Breast epithelium (tissue), 4 donors: Measurements from ENCODE around the gene PKNOX2. TPM values are rescaled to one million over a fixed set of nuclear protein-coding genes. Genes with fewer than 3 reads are reported as not detected.

Source experiments
- DNase-seq, 2 donors: peaks; one replicate each; pipeline ENCODE4 v3.0.0-alpha.2; 2019; ENCODE audit warnings: low spot score in 2 of 2
- H3K27ac ChIP-seq, 2 donors: fragments of 200-600 bp; sonication (generic) in 1 of 2; one replicate each; pipeline ENCODE4 v1.5.1; 2016 to 2019; ENCODE audit warnings: mild to moderate bottlenecking in 1 of 2
- H3K27me3 ChIP-seq, 2 donors: fragments of 200-600 bp; sonication (generic) in 1 of 2; one replicate each; pipeline versions ENCODE4 v1.5.1 to v1.6.0; 2017 to 2019; ENCODE audit warnings: control low read depth in 1 of 2, mild to moderate bottlenecking in 1 of 2
- H3K36me3 ChIP-seq: fragments of 200-600 bp; one replicate; pipeline ENCODE4 v1.5.1; 2019
- H3K4me1 ChIP-seq, 2 donors: fragments of 200-600 bp; sonication (generic); one replicate each; pipeline ENCODE4 v1.5.1; 2016 to 2019; ENCODE audit warnings: control low read depth in 1 of 2
- H3K4me3 ChIP-seq, 3 donors: fragments of 200-600 bp; sonication (generic); 1 replicate in 2 of 3; 2 replicates in 1 of 3; pipeline ENCODE4 v1.5.1; 2016 to 2019; ENCODE audit warnings: mild to moderate bottlenecking in 3 of 3, moderate library complexity in 2 of 3
- H3K9me3 ChIP-seq, 2 donors: fragments of 200-600 bp; sonication (generic) in 1 of 2; one replicate each; pipeline ENCODE4 v1.5.1; 2016 to 2019; ENCODE audit warnings: control low read depth in 1 of 2
- CTCF ChIP-seq, 3 donors: fragments of 450-650 bp; IDR thresholded peaks; one replicate each; pipeline ENCODE4 v1.5.1; 2016 to 2017; ENCODE audit warnings: antibody characterized with exemption in 3 of 3, mild to moderate bottlenecking in 3 of 3, moderate library complexity in 3 of 3
- POLR2A ChIP-seq: fragments of 450-650 bp; IDR thresholded peaks from one replicate; pipeline ENCODE4 v1.6.1; 2016; ENCODE audit warnings: antibody characterized with exemption, mild to moderate bottlenecking, moderate library complexity
- POLR2AphosphoS5 ChIP-seq, 3 donors: sonication (generic); formaldehyde crosslinking; IDR thresholded peaks; one replicate each; pipeline ENCODE4 v1.6.1; 2017; ENCODE audit warnings: antibody characterized with exemption in 3 of 3
- intact Hi-C: fragments of 100-400 bp; cut with DNase I; formaldehyde crosslinking; loops from one replicate; pipeline ENCODE4 v1.15.1; 2023; ENCODE audit warnings: low total_unique reads
- total RNA-seq, 3 donors: library from RNA; depleted of rRNA; stranded (reverse); fragments of >200 nt; gene quantifications; one replicate each; pipeline ENCODE4 v1.1.0, GENCODE V29; 2016

Gene PKNOX2
- total RNA-seq, 3 donors from 2014 or later = 0.32 to 1.0 (median 0.66) TPM

- Histone ChIP-seq H3K27ac (no peak overlapping the region), H3K4me3 (no peak overlapping the region), H3K9me3 (no peaks in the 10 kb centered on the region), H3K27me3 (peaks cover 0 to 16% of the 10 kb centered on the region in 2 donors), H3K4me1 (no peaks in the 10 kb centered on the region), H3K36me3 (no peaks in the 10 kb centered on the region)
- intact Hi-C loops = no loop called here
- no peak for TF ChIP-seq POLR2AphosphoS5 (IDR thresholded peaks at IDR 0.05)
- TF ChIP-seq POLR2A = no peak
- no peak for TF ChIP-seq CTCF (IDR thresholded peaks at IDR 0.05)
- no peak for DNase-seq
Measured at GRCh38 chr11:125153837-125154236, 10.7 kb upstream of the PKNOX2 start.

GRCh38 chr11:125154378-125155099 lies 10.0 kb upstream of the PKNOX2 start:
- DNase-seq = no peak
- no peaks in the 10 kb centered on the region for H3K36me3 ChIP-seq
- TF ChIP-seq POLR2AphosphoS5 (IDR thresholded peaks at IDR 0.05) (no peak), POLR2A (no peak), CTCF (IDR thresholded peaks at IDR 0.05) (no peak)

GRCh38 chr11:125155100-125155444 lies 9.5 kb upstream of the PKNOX2 start:
- H3K4me3 ChIP-seq = no peak overlapping the region
- no peaks in the 10 kb centered on the region for H3K9me3 ChIP-seq
- no peak overlapping the region for H3K27ac ChIP-seq
- no peaks in the 10 kb centered on the region for H3K4me1 ChIP-seq
- intact Hi-C loops = loop anchor here (5.0 kb wide), 1 partner anchor 777 kb away; no protein-coding TSS in a partner anchor
- no peak for TF ChIP-seq POLR2AphosphoS5 (IDR thresholded peaks at IDR 0.05)
- no peak for TF ChIP-seq CTCF (IDR thresholded peaks at IDR 0.05)
- no peak for TF ChIP-seq POLR2A
- H3K27me3 ChIP-seq = peaks cover 0 to 19% of the 10 kb centered on the region in 2 donors
- no peak for DNase-seq
- no peaks in the 10 kb centered on the region for H3K36me3 ChIP-seq

More at GRCh38 chr11:125154378-125155099, 10.0 kb upstream of the PKNOX2 start:
- intact Hi-C loops = loop anchor here (5.0 kb wide), 1 partner anchor 778 kb away; no protein-coding TSS in a partner anchor
- no peak overlapping the region for H3K27ac ChIP-seq
- H3K9me3 ChIP-seq = no peaks in the 10 kb centered on the region
- peaks cover 0 to 16% of the 10 kb centered on the region in 2 donors for H3K27me3 ChIP-seq
- no peak overlapping the region for H3K4me3 ChIP-seq
- no peaks in the 10 kb centered on the region for H3K4me1 ChIP-seq

GRCh38 chr11:125155767-125156166 lies 8.8 kb upstream of the PKNOX2 start:
- Histone ChIP-seq H3K27ac (no peak overlapping the region), H3K27me3 (peaks cover 0 to 24% of the 10 kb centered on the region in 2 donors), H3K4me1 (no peaks in the 10 kb centered on the region), H3K36me3 (no peaks in the 10 kb centered on the region), H3K4me3 (no peak overlapping the region), H3K9me3 (no peaks in the 10 kb centered on the region)
- no peak for DNase-seq
- intact Hi-C loops = loop anchor here (5.0 kb wide), 1 partner anchor 777 kb away; no protein-coding TSS in a partner anchor
- no peak for TF ChIP-seq POLR2AphosphoS5 (IDR thresholded peaks at IDR 0.05)
- no peak for TF ChIP-seq CTCF (IDR thresholded peaks at IDR 0.05)
- no peak for TF ChIP-seq POLR2A

GRCh38 chr11:125156346-125157117 lies 8.0 kb upstream of the PKNOX2 start:
- Histone ChIP-seq H3K4me1 (no peaks in the 10 kb centered on the region), H3K36me3 (no peaks in the 10 kb centered on the region), H3K4me3 (no peak overlapping the region), H3K27ac (no peak overlapping the region), H3K9me3 (no peaks in the 10 kb centered on the region), H3K27me3 (peaks cover 0 to 32% of the 10 kb centered on the region in 2 donors)
- DNase-seq = no peak
- intact Hi-C loops = loop anchor here (5.0 kb wide), 1 partner anchor 776 kb away; no protein-coding TSS in a partner anchor
- TF ChIP-seq POLR2AphosphoS5 (IDR thresholded peaks at IDR 0.05) (no peak), POLR2A (no peak), CTCF (IDR thresholded peaks at IDR 0.05) (no peak)
